BLaER1 (cell line): ENCODE results near the gene POU2AF3.
"Not testable (repeated sequence)": the region's sequence is repeated elsewhere in the genome, so short reads cannot be mapped to it uniquely, and the experiment has no call there.

Experiments used
- H3K27ac ChIP-seq: shearing (Covaris generic); formaldehyde crosslinking; 2 replicates; pipeline ENCODE4 v1.8.1; 2022
- H3K27me3 ChIP-seq: shearing (Covaris generic); formaldehyde crosslinking; 2 replicates; pipeline ENCODE4 v1.8.1; 2022
- H3K36me3 ChIP-seq: shearing (Covaris generic); formaldehyde crosslinking; 2 replicates; pipeline ENCODE4 v1.8.1; 2022
- H3K4me1 ChIP-seq: shearing (Covaris generic); formaldehyde crosslinking; 2 replicates; pipeline ENCODE4 v1.8.1; 2022
- H3K4me2 ChIP-seq: shearing (Covaris generic); formaldehyde crosslinking; 2 replicates; pipeline ENCODE4 v1.8.1; 2022
- H3K4me3 ChIP-seq: shearing (Covaris generic); formaldehyde crosslinking; 2 replicates; pipeline ENCODE4 v1.8.1; 2022
- H3K9ac ChIP-seq: shearing (Covaris generic); formaldehyde crosslinking; 2 replicates; pipeline ENCODE4 v1.8.1; 2022
- H3K9me3 ChIP-seq: shearing (Covaris generic); formaldehyde crosslinking; 2 replicates; pipeline ENCODE4 v1.8.1; 2022
- H4K20me1 ChIP-seq: shearing (Covaris generic); formaldehyde crosslinking; 2 replicates; pipeline ENCODE4 v1.8.1; 2022
- Cebpa-rat ChIP-seq: shearing (Covaris generic); IDR thresholded peaks from 2 replicates; pipeline ENCODE4 v1.8.1; 2022

The POU2AF3 gene

GRCh38 chr11:111298413-111299100 is at the start of gene POU2AF3:
TSS of gene POU2AF3 (plus strand) at chr11:111298546. CDS start at chr11:111298582, 36 bp downstream.
- Histone ChIP-seq H3K4me2 (peak within 1 kb of the TSS; percentile 78), H4K20me1 (peaks cover 22% of the 10 kb centered on the region), H3K27ac (0 out of 2 replicates have a peak within 1 kb of the TSS, but pooled peaks have one; percentile 18), H3K4me1 (peaks cover 10% of the 10 kb centered on the region), H3K36me3 (no peaks in the 10 kb centered on the region), H3K9ac (no peak within 1 kb of the TSS), H3K4me3 (peak within 1 kb of the TSS; percentile 62), H3K9me3 (peaks cover 15% of the 10 kb centered on the region; the same call in 1 of the 2 replicates), H3K27me3 (peaks cover 61% of the 10 kb centered on the region)
- TF ChIP-seq Cebpa-rat, result no peak

GRCh38 chr11:111250936-111251335 is 47.4 kb upstream of the POU2AF3 start:
- TF ChIP-seq Cebpa-rat, result no peak
- no peaks in the 10 kb centered on the region for H3K9me3 ChIP-seq
- no peaks in the 10 kb centered on the region for H4K20me1 ChIP-seq
- peaks cover 6% of the 10 kb centered on the region; the same call in 1 of the 2 replicates for H3K4me1 ChIP-seq
- no peak overlapping the region for H3K4me3 ChIP-seq
- H3K27me3 ChIP-seq, result no peaks in the 10 kb centered on the region
- H3K27ac ChIP-seq, result no peak overlapping the region
- H3K9ac ChIP-seq, result no peak overlapping the region
- no peaks in the 10 kb centered on the region for H3K36me3 ChIP-seq
- H3K4me2 ChIP-seq, result no peak overlapping the region

- H3K4me1 ChIP-seq, result peaks cover 6% of the 10 kb centered on the region; the same call in 1 of the 2 replicates
- H3K36me3 ChIP-seq, result no peaks in the 10 kb centered on the region
- H4K20me1 ChIP-seq, result no peaks in the 10 kb centered on the region
- no peak overlapping the region for H3K4me2 ChIP-seq
- H3K9ac ChIP-seq, result no peak overlapping the region
- H3K4me3 ChIP-seq, result no peak overlapping the region
- no peaks in the 10 kb centered on the region for H3K27me3 ChIP-seq
- TF ChIP-seq Cebpa-rat, result no peak
- no peak overlapping the region for H3K27ac ChIP-seq
- H3K9me3 ChIP-seq, result no peaks in the 10 kb centered on the region
Observed at GRCh38 chr11:111253131-111253530, 45.2 kb upstream of the POU2AF3 start.

- no peaks in the 10 kb centered on the region for H3K27me3 ChIP-seq
- no peak for TF ChIP-seq Cebpa-rat
- H4K20me1 ChIP-seq, result no peaks in the 10 kb centered on the region
- H3K4me1 ChIP-seq, result peaks cover 6% of the 10 kb centered on the region; the same call in 1 of the 2 replicates
- no peak overlapping the region for H3K27ac ChIP-seq
- no peaks in the 10 kb centered on the region for H3K9me3 ChIP-seq
- H3K4me2 ChIP-seq, result no peak overlapping the region
- no peaks in the 10 kb centered on the region for H3K36me3 ChIP-seq
- no peak overlapping the region for H3K9ac ChIP-seq
- H3K4me3 ChIP-seq, result no peak overlapping the region
Observed at GRCh38 chr11:111253630-111254029, 44.7 kb upstream of the POU2AF3 start.

GRCh38 chr11:111258046-111258445 is 40.3 kb upstream of the POU2AF3 start:
- H3K27me3 ChIP-seq, result no peaks in the 10 kb centered on the region
- no peaks in the 10 kb centered on the region for H4K20me1 ChIP-seq
- H3K4me1 ChIP-seq, result peaks cover 30% of the 10 kb centered on the region
- no peak overlapping the region for H3K4me2 ChIP-seq
- H3K27ac ChIP-seq, result no peak overlapping the region
- no peak for TF ChIP-seq Cebpa-rat
- H3K4me3 ChIP-seq, result no peak overlapping the region
- no peaks in the 10 kb centered on the region for H3K36me3 ChIP-seq
- H3K9me3 ChIP-seq, result no peaks in the 10 kb centered on the region
- H3K9ac ChIP-seq, result no peak overlapping the region

GRCh38 chr11:111259896-111260295 is 38.5 kb upstream of the POU2AF3 start:
- Histone ChIP-seq H3K4me1 (peaks cover 25% of the 10 kb centered on the region), H4K20me1 (no peaks in the 10 kb centered on the region), H3K27ac (no peak overlapping the region), H3K27me3 (no peaks in the 10 kb centered on the region), H3K9me3 (no peaks in the 10 kb centered on the region), H3K36me3 (no peaks in the 10 kb centered on the region), H3K4me2 (no peak overlapping the region), H3K9ac (no peak overlapping the region), H3K4me3 (no peak overlapping the region)
- TF ChIP-seq Cebpa-rat, result no peak

GRCh38 chr11:111260811-111261210 is 37.5 kb upstream of the POU2AF3 start:
- H3K27me3 ChIP-seq, result no peaks in the 10 kb centered on the region
- no peak overlapping the region for H3K9ac ChIP-seq
- H3K4me1 ChIP-seq, result peaks cover 25% of the 10 kb centered on the region
- no peak overlapping the region for H3K27ac ChIP-seq
- H3K9me3 ChIP-seq, result no peaks in the 10 kb centered on the region
- no peak overlapping the region for H3K4me3 ChIP-seq
- peak overlapping the region; percentile 41 for H3K4me2 ChIP-seq
- no peak for TF ChIP-seq Cebpa-rat
- no peaks in the 10 kb centered on the region for H4K20me1 ChIP-seq
- no peaks in the 10 kb centered on the region for H3K36me3 ChIP-seq

GRCh38 chr11:111264646-111265045 is 33.7 kb upstream of the POU2AF3 start:
- H3K27me3 ChIP-seq, result no peaks in the 10 kb centered on the region
- H3K36me3 ChIP-seq, result no peaks in the 10 kb centered on the region

GRCh38 chr11:111265421-111265820 is 32.9 kb upstream of the POU2AF3 start:
- TF ChIP-seq Cebpa-rat, result no peak
- no peaks in the 10 kb centered on the region for H3K27me3 ChIP-seq

More at GRCh38 chr11:111264646-111265045, 33.7 kb upstream of the POU2AF3 start:
- Histone ChIP-seq H3K4me3 (no peak overlapping the region), H3K9me3 (no peaks in the 10 kb centered on the region), H3K4me2 (no peak overlapping the region), H3K27ac (no peak overlapping the region), H4K20me1 (no peaks in the 10 kb centered on the region), H3K9ac (no peak overlapping the region), H3K4me1 (peaks cover 25% of the 10 kb centered on the region)
- TF ChIP-seq Cebpa-rat, result no peak

GRCh38 chr11:111268303-111268702 is 30.0 kb upstream of the POU2AF3 start:
- not testable (repeated sequence) for H3K27me3 ChIP-seq, H3K36me3 ChIP-seq, H3K4me3 ChIP-seq, H3K9ac ChIP-seq, H3K9me3 ChIP-seq, H4K20me1 ChIP-seq, H3K27ac ChIP-seq, H3K4me2 ChIP-seq
- H3K4me1 ChIP-seq, result peaks cover 20% of the 10 kb centered on the region

More at GRCh38 chr11:111265421-111265820, 32.9 kb upstream of the POU2AF3 start:
- H3K9ac ChIP-seq, result no peak overlapping the region
- no peak overlapping the region for H3K4me2 ChIP-seq
- H3K4me1 ChIP-seq, result peaks cover 18% of the 10 kb centered on the region
- H3K36me3 ChIP-seq, result no peaks in the 10 kb centered on the region
- no peak overlapping the region for H3K4me3 ChIP-seq
- H4K20me1 ChIP-seq, result no peaks in the 10 kb centered on the region
- no peak overlapping the region for H3K27ac ChIP-seq
- no peaks in the 10 kb centered on the region for H3K9me3 ChIP-seq
